Motor neuron (in vitro differentiated cells): ENCODE measurements around the gene HOOK2. TPM values are rescaled to one million over a fixed set of nuclear protein-coding genes. Genes with fewer than 3 reads are reported as not detected.
A peak's percentile ranks its signal among the peaks of the same experiment; 100 is the strongest.

ENCODE experiments used
- ATAC-seq, 8 experiments: fragments of 200-7000 bp; cut with Tn5 transposase; replicated peaks in 6 of 8; 2 replicates each; pipeline ENCODE4 v1.8.0; 2021; ENCODE audit warnings: mild to moderate bottlenecking in 8 of 8, moderate library complexity in 8 of 8
- H3K27ac ChIP-seq, 2 donors: fragments of 250-450 bp; sonication (Bioruptor Pico); 2 replicates each; pipeline ENCODE4 v1.9.0; 2021; ENCODE audit warnings: antibody characterized with exemption in 2 of 2, mild to moderate bottlenecking in 2 of 2, moderate library complexity in 1 of 2
- H3K4me1 ChIP-seq, 2 donors: fragments of 250-450 bp; sonication (Bioruptor Pico); replicated peaks in 1 of 2; 2 replicates each; pipeline ENCODE4 v1.6.1; 2021; ENCODE audit warnings: antibody characterized with exemption in 2 of 2, mild to moderate bottlenecking in 2 of 2, moderate library complexity in 1 of 2
- H3K4me3 ChIP-seq, 5 donors: fragments of 250-450 bp; sonication (Bioruptor Pico); 2 replicates each; pipeline ENCODE4 v1.9.0; 2021; ENCODE audit warnings: antibody characterized with exemption in 5 of 5, mild to moderate bottlenecking in 5 of 5, moderate library complexity in 4 of 5
- WGBS, 10 experiments: fragments of 450-650 bp; shearing (Covaris generic); methylation state at CpG; one replicate each; pipeline ENCODE4 v1.0.0; 2022; 5-methylcytosine and 5-hydroxymethylcytosine counted together
- in situ Hi-C, 9 experiments: fragments of 400-800 bp; cut with MboI; loops; one replicate each; pipeline ENCODE4 v1.15.0; 2021; ENCODE audit warnings: low sequenced_read_pairs in 9 of 9, low pct_unique_long_range_greater_than_20kb in 2 of 9; ENCODE audit not compliant: unreplicated experiment in 9 of 9
- total RNA-seq, 8 experiments: library from RNA; unstranded; fragments of 300-600 nt; gene quantifications; 2 replicates each; pipeline versions ENCODE4 v1.2.3 to v1.2.4, GENCODE V29; 2022

Gene HOOK2
- total RNA-seq, 8 experiments from 2014 or later: 8.0 to 40.9 (median 12.9) TPM

DNA sequence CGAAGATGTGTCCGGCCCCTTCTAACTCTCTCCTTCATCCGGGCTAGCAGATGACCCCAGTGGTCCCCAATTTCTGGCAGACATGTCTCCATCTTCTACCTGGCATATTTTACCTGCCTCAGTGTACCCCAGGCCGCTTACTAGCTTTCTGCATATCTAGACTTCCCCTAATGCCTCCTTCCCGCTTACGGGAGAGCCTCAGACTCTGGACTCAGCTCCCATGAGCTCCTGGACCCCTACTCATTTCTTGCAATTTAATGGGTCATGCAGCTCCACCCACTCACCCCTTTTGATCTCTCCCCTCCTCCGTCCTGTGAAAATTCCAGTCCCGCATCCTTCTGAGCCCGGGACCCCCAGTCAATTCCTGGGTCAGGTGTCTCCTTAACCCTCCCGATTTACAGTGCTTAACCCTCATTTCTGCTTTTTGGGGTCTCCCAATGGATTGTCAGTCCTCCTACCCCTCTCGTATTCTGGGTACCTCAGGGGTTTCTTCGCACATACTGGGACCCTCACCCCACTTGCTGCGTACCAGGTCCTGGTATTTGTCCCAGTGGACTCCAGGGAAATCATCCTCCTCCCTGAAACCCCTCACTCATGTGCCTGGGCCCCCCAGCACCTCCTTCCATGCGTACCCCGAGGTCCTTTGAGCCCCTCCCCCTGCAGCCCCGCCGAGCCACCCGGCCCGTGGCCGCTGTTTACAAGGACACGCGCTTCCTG, 15.4 kb upstream of the HOOK2 start:
- peaks cover 23 to 30% of the 10 kb centered on the region in 2 donors for H3K4me1 ChIP-seq

DNA sequence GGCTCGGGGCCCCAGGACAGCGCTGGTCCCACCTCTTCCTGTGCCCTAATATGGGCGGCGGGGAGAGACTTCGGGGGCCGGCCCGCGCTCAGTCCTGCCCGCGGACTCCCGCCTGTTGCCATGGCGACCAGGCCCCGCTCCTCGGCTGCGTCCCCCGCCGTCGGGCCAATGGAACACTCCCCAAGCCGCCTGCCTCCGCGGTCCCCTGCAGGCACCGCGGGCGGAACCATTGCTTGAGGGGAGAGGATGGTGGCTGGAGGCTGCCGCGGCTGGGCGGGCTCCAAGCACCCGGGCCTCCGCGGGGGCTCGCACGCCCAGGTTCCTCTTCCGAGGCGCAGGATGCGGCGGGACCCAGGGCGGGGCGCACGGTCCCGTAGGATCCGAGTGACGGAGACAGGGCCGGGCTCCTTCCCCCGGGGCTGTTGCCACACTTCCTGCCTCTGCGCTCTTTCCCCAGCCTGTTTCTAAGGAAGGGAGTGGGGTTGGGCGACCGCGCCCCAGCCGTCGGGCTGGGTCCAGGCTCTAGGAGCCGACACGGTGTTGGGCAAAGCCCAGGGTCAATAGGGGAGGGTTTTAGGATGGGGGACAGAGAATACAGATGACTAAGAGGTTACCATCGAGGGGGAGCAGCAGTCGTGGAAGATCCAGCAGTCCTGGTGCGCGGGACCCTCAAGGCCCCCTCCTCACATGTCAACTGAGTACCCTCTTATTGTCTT, 14.7 kb upstream of the HOOK2 start:
- 0% methylated on average over 6 of the region's 56 CpGs; no CpG with 5 or more reads in 9 of the 10 experiments for WGBS, 10 experiments
- in situ Hi-C loops: no loop called here
- Histone ChIP-seq H3K27ac (peak overlapping the region in 1 of 2 donors; percentile 52), H3K4me3 (peak overlapping the region; percentile 18 to 91 (median 52)), H3K4me1 (peaks cover 23 to 32% of the 10 kb centered on the region in 2 donors)
- peak; percentile 17 to 60 (median 48) for ATAC-seq

More for the DNA sequence above, 15.4 kb upstream of the HOOK2 start:
- no peak for ATAC-seq
- H3K27ac ChIP-seq: peak overlapping the region in 1 of 2 donors; percentile 20
- in situ Hi-C loops: no loop called here
- 0 to 20% (median 8%) methylated on average over 1 to 7 of the region's 22 CpGs; no CpG with 5 or more reads in 3 of the 10 experiments for WGBS, 10 experiments
- H3K4me3 ChIP-seq: peak overlapping the region; percentile 41 to 91 (median 52)

DNA sequence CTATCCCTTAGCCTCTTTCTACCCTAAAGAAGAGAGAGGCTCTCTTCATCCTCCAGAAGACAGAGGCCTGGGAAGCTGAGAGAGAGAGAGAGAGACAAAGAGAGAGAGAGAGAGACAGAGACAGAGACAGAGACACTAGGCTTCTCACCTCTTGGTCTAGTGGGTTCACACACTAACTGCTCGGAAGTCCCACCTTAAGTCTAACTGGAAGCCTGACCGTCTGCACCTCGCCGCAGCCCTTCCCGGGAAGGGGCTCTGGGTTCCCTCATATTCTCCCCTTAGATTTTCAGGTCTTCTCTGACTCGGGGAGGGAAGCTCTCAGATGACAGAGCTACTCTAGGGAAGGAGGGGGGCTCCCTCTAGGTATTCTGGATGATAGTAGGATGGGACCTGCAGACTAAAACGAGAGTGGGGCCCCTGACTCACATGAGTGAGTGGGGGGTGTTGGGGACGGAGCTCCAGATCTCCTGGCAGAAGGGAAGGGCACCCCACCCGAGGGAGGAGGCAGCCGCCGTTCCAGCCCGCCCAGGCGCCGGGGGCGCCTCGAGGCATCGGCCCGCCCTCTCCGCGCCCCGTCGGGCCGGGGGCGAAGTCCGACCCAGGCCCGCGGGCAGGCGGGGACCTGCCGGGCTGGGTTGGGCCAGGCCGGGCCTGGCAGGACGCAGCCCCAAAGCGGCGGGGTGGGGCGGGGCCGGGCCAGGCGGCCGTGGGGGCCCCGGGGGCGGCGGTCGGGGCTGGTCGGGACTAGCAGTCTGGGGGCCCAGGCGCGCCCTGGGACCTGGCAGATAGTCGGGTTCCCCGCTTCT, 13.9 kb upstream of the HOOK2 start:
- peaks cover 29 to 40% of the 10 kb centered on the region in 2 donors for H3K4me1 ChIP-seq
- ATAC-seq: peak in 2 of 8 experiments; percentile 0 to 2
- in situ Hi-C loops: no loop called here
- WGBS, 10 experiments: 0 to 51% (median 39%) methylated on average over 3 to 6 of the region's 46 CpGs; no CpG with 5 or more reads in 7 of the 10 experiments
- H3K4me3 ChIP-seq: peak overlapping the region in 4 of 5 donors; percentile 2 to 91 (median 54)
- H3K27ac ChIP-seq: peak overlapping the region in 1 of 2 donors; percentile 52

DNA sequence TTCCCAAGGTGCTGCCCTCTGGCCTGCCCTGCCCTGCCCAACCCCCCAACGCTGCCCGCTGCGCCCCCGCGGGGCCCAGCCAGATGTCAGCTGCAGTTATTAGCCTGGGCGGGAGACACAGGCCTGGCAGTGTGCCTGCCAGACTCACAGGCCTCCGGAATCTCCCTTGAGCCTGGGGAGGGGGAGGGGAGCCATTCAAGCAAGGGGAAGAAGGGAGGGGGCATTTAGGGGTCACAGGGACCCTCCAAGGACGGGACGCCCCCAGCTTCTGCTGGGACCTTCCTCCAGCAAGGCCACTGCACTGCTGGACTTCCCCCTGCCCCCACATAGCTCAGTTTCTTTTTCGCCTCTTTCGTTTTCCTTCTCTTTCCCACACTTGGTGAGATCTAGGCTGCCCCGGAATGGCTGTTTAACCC, 13.3 kb upstream of the HOOK2 start:
- ATAC-seq: no peak
- Histone ChIP-seq H3K4me1 (peaks cover 35 to 43% of the 10 kb centered on the region in 2 donors), H3K27ac (peak overlapping the region; percentile 9 to 52), H3K4me3 (peak overlapping the region in 2 of 5 donors; percentile 2 to 55)
- in situ Hi-C loops: no loop called here
- 0% methylated on average over 3 of the region's 12 CpGs; no CpG with 5 or more reads in 9 of the 10 experiments for WGBS, 10 experiments

DNA sequence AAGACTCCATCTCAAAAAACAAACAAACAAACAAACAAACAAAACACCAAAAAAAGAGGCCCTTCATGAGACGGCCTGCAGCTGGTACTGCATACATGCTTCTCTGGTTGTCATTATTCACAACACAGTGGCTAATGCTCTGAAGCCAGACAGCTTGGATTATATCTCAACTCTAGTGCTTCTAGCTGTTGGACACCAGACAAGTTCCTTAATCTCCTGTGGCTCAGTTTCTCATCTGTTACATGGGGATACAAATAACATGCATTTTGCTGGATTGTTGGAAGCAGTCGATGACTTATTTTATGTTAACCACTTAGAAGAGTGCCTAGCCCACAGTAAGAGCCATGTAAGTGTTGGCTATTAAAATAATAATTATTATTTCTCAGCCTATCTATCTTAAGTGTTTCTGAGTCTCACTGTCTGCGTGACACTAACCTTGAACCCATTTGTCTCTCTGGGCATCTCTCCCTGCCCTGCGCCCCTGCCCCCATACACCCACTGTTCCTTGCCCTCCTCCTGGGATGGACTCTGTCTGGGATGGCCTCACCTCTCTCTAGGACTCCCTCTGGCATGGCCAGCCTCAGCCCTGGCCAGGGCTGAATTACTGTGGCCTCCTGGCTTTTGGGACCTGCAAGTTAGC, 12.8 kb upstream of the HOOK2 start:
- H3K4me3 ChIP-seq: no peak overlapping the region
- no peak for ATAC-seq
- H3K4me1 ChIP-seq: peaks cover 40 to 48% of the 10 kb centered on the region in 2 donors
- 0 to 94% (median 64%) methylated on average over 1 to 4 of the region's 4 CpGs; no CpG with 5 or more reads in 1 of the 10 experiments for WGBS, 10 experiments
- H3K27ac ChIP-seq: peak overlapping the region; percentile 9 to 52
- in situ Hi-C loops: no loop called here

- in situ Hi-C loops: no loop called here
- H3K4me3 ChIP-seq: no peak overlapping the region
- no peak overlapping the region for H3K27ac ChIP-seq
- no peak for ATAC-seq
- WGBS, 10 experiments: 68 to 100% (median 87%) methylated on average over 1 to 9 of the region's 10 CpGs; no CpG with 5 or more reads in 4 of the 10 experiments
- peaks cover 44 to 51% of the 10 kb centered on the region in 2 donors for H3K4me1 ChIP-seq
Measured at GRCh38 chr19:12787458-12787857, 12.1 kb upstream of the HOOK2 start.

DNA sequence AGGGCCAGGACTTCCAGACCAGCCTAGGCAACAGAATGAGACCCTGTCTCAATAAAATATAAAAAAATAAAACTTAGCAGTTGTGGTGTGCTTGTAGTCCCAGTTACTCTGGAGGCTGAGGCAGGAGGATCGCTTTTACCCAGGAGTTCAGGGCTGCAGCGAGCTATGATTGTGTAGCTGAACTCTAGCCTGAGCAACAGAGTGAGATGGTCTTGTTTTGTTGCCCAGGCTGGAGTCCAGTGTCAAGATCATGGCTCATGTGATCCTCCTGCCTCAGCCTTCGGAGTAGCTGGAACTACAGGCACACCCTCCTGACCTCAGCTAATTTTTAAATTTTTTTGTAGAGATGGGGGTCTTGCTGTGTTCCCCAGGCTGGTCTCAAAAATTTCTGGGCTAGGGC, 11.6 kb upstream of the HOOK2 start:
- H3K4me1 ChIP-seq: peaks cover 46 to 56% of the 10 kb centered on the region in 2 donors
- no peak overlapping the region for H3K4me3 ChIP-seq
- whole genome bisulfite sequencing, 10 experiments: 79 to 100% (median 92%) methylated on average over 1 to 3 of the region's 3 CpGs; no CpG with 5 or more reads in 4 of the 10 experiments
- in situ Hi-C loops: no loop called here
- no peak for ATAC-seq
- H3K27ac ChIP-seq: no peak overlapping the region

- in situ Hi-C loops: no loop called here
- H3K27ac ChIP-seq: no peak overlapping the region
- 29 to 64% (median 60%) methylated on average over 1 to 3 of the region's 18 CpGs; no CpG with 5 or more reads in 7 of the 10 experiments for WGBS, 10 experiments
- no peak for ATAC-seq
- peaks cover 49 to 57% of the 10 kb centered on the region in 2 donors for H3K4me1 ChIP-seq
- no peak overlapping the region for H3K4me3 ChIP-seq
Measured at GRCh38 chr19:12786141-12786870, 11.0 kb upstream of the HOOK2 start.

DNA sequence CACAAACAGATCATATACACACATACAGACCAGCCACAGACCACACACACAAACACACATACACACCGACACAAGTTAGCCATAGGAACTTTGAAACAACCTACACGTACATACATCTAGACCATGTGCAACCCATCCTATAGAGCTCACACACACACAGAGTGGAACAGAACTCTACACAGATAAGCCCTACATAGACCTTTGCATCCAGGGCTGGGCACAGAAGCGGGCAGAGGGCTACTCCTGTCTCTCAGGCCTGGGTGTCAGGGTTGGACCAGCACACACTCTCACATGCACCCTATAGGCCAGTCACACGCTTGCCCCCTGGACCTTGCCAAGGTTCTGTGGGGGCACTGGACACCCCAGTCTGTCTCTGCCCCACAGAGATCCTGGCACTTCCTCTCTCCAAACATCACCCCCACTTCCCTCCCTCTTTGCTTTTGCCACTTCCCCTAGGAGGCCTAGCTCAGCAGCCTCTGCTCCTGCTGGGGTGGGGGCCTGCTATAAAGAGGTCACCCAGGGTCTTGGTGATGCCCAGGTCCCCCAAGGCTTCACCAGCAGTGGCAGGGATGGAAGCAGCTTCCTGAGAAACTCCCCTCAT, 10.2 kb upstream of the HOOK2 start:
- WGBS, 10 experiments: 80 to 100% (median 92%) methylated on average over 1 to 2 of the region's 4 CpGs; no CpG with 5 or more reads in 6 of the 10 experiments
- Histone ChIP-seq H3K4me3 (no peak overlapping the region), H3K27ac (no peak overlapping the region), H3K4me1 (peaks cover 43 to 51% of the 10 kb centered on the region in 2 donors)
- in situ Hi-C loops: no loop called here
- ATAC-seq: no peak

DNA sequence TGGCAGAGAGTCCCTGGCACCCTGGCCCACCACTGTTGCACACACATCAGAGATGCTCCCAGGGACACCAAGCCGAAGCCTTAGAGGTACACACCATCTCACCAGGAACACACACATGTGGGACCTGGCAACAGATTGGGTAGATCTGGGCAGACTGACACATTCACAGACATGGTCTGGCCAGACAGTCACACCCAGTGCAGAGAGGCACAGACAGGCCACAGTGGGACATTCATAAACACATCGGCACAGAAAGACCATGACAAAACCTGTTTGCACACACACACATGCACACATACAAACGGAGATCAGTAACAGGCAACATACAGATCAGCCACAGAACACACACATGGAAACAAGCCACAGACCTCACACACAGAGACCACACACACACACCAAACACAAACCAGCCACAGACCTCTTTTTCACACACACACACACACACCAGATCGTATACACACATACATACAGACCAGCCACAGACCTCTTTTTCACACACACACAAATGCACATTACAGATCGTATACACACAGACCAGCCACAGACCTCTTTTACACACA, 9.6 kb upstream of the HOOK2 start:
- Histone ChIP-seq H3K4me3 (no peak overlapping the region), H3K27ac (peak overlapping the region in 1 of 2 donors; percentile 39), H3K4me1 (peaks cover 39 to 47% of the 10 kb centered on the region in 2 donors)
- in situ Hi-C loops: no loop called here
- no peak for ATAC-seq
- 0 to 87% (median 49%) methylated on average over 1 to 3 of the region's 5 CpGs; no CpG with 5 or more reads in 1 of the 10 experiments for WGBS, 10 experiments

GRCh38 chr19:12784394-12784870, 9.1 kb upstream of the HOOK2 start:
- no peak for ATAC-seq
- H3K4me1 ChIP-seq: peaks cover 39 to 46% of the 10 kb centered on the region in 2 donors
- no peak overlapping the region for H3K4me3 ChIP-seq
- WGBS, 10 experiments: 44 to 91% (median 82%) methylated on average over 1 to 7 of the region's 10 CpGs; no CpG with 5 or more reads in 4 of the 10 experiments
- in situ Hi-C loops: no loop called here
- peak overlapping the region in 1 of 2 donors; percentile 39 for H3K27ac ChIP-seq
